HG02938 (cell line): Measurements from ENCODE around the gene CELSR1.

Experiments
- ATAC-seq: cut with Tn5 transposase; IDR thresholded peaks from one replicate; pipeline ENCODE4 v1.9.1; 2021; ENCODE audit warnings: mild to moderate bottlenecking, moderate library complexity; ENCODE audit not compliant: unreplicated experiment

Gene CELSR1

GRCh38 chr22:46535876-46536536 lies 1.4 kb downstream of the CELSR1 start:
- ATAC-seq: no peak

GRCh38 chr22:46534901-46535630 lies 2.4 kb downstream of the CELSR1 start:
- no peak for ATAC-seq

GRCh38 chr22:46534177-46534776 lies 3.1 kb downstream of the CELSR1 start:
- no peak for ATAC-seq

- ATAC-seq: no peak
Measured at GRCh38 chr22:46533070-46533833, 4.2 kb downstream of the CELSR1 start.

- ATAC-seq: no peak
Measured at GRCh38 chr22:46532416-46532815, 5.0 kb downstream of the CELSR1 start.

GRCh38 chr22:46531581-46532175 lies 5.7 kb downstream of the CELSR1 start:
- no peak for ATAC-seq

- ATAC-seq: no peak
Measured at GRCh38 chr22:46528121-46528610, 9.3 kb downstream of the CELSR1 start.

- ATAC-seq: no peak
Measured at GRCh38 chr22:46526244-46526839, 11.1 kb downstream of the CELSR1 start.

GRCh38 chr22:46525389-46526243 lies 11.8 kb downstream of the CELSR1 start:
- no peak for ATAC-seq

- no peak for ATAC-seq
Measured at GRCh38 chr22:46524203-46524740, 13.1 kb downstream of the CELSR1 start.

- ATAC-seq: no peak
Measured at GRCh38 chr22:46522797-46523196, 14.6 kb downstream of the CELSR1 start.

- ATAC-seq: no peak
Measured at GRCh38 chr22:46521994-46522393, 15.4 kb downstream of the CELSR1 start.

- ATAC-seq: no peak
Measured at GRCh38 chr22:46520880-46521279, 16.5 kb downstream of the CELSR1 start.

GRCh38 chr22:46519377-46519776 lies 18.0 kb downstream of the CELSR1 start:
- no peak for ATAC-seq

GRCh38 chr22:46518542-46519325 lies 18.7 kb downstream of the CELSR1 start:
- ATAC-seq: no peak

- no peak for ATAC-seq
Measured at GRCh38 chr22:46518038-46518437, 19.4 kb downstream of the CELSR1 start.

- ATAC-seq: no peak
Measured at GRCh38 chr22:46517255-46517761, 20.1 kb downstream of the CELSR1 start.

GRCh38 chr22:46516638-46517037 lies 20.8 kb downstream of the CELSR1 start:
- ATAC-seq: no peak
